ENCODE measurements around the gene HHATL. TPM values are rescaled to one million over a fixed set of nuclear protein-coding genes. Genes with fewer than 3 reads are reported as not detected.

HHATL gene
- polyA plus RNA-seq, 3 donors = not detected

DNA sequence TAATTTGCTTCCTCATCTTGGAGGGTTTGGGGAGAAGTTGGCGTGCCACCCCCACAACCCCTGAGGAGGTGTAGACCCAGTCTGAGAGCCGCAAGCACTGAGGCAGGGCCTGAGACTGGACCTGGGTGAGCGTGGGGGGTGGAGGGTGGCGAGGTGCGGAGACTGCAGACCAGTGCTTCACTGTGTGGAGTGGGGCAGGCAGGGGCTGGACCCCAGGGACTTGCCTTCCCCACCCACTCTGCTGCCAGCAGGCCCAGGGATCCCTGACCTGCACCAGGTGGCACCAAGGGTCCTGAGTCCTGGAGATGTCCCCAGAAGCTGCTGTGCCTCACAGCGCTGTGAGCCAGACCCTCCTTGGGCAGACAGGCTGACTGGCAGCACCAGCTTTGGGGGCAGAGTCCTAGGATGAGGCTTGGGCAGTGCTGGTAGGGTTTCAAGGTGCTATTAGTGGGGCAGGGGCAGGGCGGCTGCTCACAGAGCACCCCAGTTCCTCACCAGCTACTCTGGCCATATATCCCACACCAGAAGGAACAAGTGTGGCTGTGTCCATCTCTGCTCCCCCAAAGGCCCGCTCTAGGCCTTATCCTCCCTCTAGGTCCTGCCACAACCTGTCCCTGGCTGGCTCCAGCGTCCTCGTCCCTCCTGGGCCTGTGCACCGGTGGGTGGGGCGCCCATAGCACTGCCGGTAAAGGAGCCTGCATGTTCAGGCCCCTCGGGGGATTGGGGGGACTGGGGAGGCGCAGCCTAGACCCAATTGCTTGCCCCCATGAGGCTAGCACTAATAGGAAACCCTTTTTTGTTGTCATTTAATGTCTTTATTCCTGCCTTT lies 37.3 kb downstream of the HHATL start:
- Histone ChIP-seq H3K79me2 (ENCODE audit: insufficient read depth, low read length) (no peaks in the 10 kb centered on the region), H2AFZ (ENCODE audit: insufficient read depth, low read depth, low read length, poor library complexity, severe bottlenecking) (no peak overlapping the region), H3K4me3 (replicated peaks in 1 of 3; ENCODE audit: low read depth in 2 of 3, low read length in 3 of 3) (no peak overlapping the region), H3K27ac (ENCODE audit: low read depth in 1 of 2, low read length in 2 of 2) (no peak overlapping the region), H3K4me1 (ENCODE audit: control insufficient read depth in 1 of 2, insufficient read depth in 2 of 2, low read length in 2 of 2) (peaks cover 0 to 4% of the 10 kb centered on the region in 2 donors), H4K20me1 (ENCODE audit: insufficient read depth, low read length) (peaks cover 8% of the 10 kb centered on the region), H3K9me3 (replicated peaks in 1 of 2; ENCODE audit: control insufficient read depth in 1 of 2, insufficient read depth in 1 of 2, low read length in 2 of 2) (peaks cover 0 to 5% of the 10 kb centered on the region in 2 donors), H3K4me2 (replicated peaks; ENCODE audit: extremely low read depth, low read length, poor library complexity, severe bottlenecking) (no peak overlapping the region), H3K36me3 (replicated peaks in 1 of 2; ENCODE audit: control insufficient read depth in 1 of 2, insufficient read depth in 2 of 2, low read length in 2 of 2) (peaks cover 4 to 27% of the 10 kb centered on the region in 2 donors), H3K27me3 (ENCODE audit: control insufficient read depth in 2 of 2, insufficient read depth in 2 of 2, low read length in 2 of 2) (no peaks in the 10 kb centered on the region), H3K9ac (ENCODE audit: insufficient read depth, low read length, poor library complexity, severe bottlenecking) (no peak overlapping the region)
- H3K27me3 Mint-ChIP-seq (ENCODE audit: low read depth in 3 of 3) = peaks cover 2 to 12% (median 4%) of the 10 kb centered on the region in 3 donors
- no peak overlapping the region for H3K4me3 Mint-ChIP-seq
- WGBS (ENCODE audit: insufficient coverage) = 100% methylated on average over 1 of the region's 15 CpGs
- H3K9me3 Mint-ChIP-seq = peaks cover 2 to 10% (median 3%) of the 10 kb centered on the region in 7 donors
- no peak overlapping the region for H3K27ac Mint-ChIP-seq
- peaks cover 7% of the 10 kb centered on the region for H3K4me1 Mint-ChIP-seq
- TF ChIP-seq, protein P1, sequence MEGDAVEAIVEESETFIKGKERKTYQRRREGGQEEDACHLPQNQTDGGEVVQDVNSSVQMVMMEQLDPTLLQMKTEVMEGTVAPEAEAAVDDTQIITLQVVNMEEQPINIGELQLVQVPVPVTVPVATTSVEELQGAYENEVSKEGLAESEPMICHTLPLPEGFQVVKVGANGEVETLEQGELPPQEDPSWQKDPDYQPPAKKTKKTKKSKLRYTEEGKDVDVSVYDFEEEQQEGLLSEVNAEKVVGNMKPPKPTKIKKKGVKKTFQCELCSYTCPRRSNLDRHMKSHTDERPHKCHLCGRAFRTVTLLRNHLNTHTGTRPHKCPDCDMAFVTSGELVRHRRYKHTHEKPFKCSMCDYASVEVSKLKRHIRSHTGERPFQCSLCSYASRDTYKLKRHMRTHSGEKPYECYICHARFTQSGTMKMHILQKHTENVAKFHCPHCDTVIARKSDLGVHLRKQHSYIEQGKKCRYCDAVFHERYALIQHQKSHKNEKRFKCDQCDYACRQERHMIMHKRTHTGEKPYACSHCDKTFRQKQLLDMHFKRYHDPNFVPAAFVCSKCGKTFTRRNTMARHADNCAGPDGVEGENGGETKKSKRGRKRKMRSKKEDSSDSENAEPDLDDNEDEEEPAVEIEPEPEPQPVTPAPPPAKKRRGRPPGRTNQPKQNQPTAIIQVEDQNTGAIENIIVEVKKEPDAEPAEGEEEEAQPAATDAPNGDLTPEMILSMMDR (IDR thresholded peaks at IDR 0.05) = no peak
- peaks cover 16 to 32% of the 10 kb centered on the region in 2 donors for H3K36me3 Mint-ChIP-seq
- no peak for DNase-seq
- intact Hi-C loops (cut with micrococcal nuclease) = no loop called here

GRCh38 chr3:42664438-42664803 lies 38.2 kb downstream of the HHATL start:
- TF ChIP-seq, protein P1 (IDR thresholded peaks at IDR 0.05) = no peak
- peaks cover 14% of the 10 kb centered on the region for H4K20me1 ChIP-seq (ENCODE audit: insufficient read depth, low read length)
- WGBS (ENCODE audit: insufficient coverage) = 90% methylated on average over 12 of the region's 19 CpGs
- intact Hi-C loops (cut with micrococcal nuclease) = no loop called here
- no peak overlapping the region for H3K27ac ChIP-seq (ENCODE audit: low read depth in 1 of 2, low read length in 2 of 2)
- DNase-seq = no peak
- Mint-ChIP-seq H3K4me3 (no peak overlapping the region), H3K36me3 (peaks cover 22 to 40% of the 10 kb centered on the region in 2 donors), H3K27ac (no peak overlapping the region), H3K9me3 (peaks cover 2 to 10% (median 3%) of the 10 kb centered on the region in 7 donors), H3K4me1 (peaks cover 10% of the 10 kb centered on the region), H3K27me3 (ENCODE audit: low read depth in 3 of 3) (peaks cover 2 to 10% (median 4%) of the 10 kb centered on the region in 3 donors)
- H3K4me2 ChIP-seq (replicated peaks; ENCODE audit: extremely low read depth, low read length, poor library complexity, severe bottlenecking) = no peak overlapping the region
- no peak overlapping the region for H3K9ac ChIP-seq (ENCODE audit: insufficient read depth, low read length, poor library complexity, severe bottlenecking)
- H3K27me3 ChIP-seq (ENCODE audit: control insufficient read depth in 2 of 2, insufficient read depth in 2 of 2, low read length in 2 of 2) = no peaks in the 10 kb centered on the region
- peaks cover 0 to 5% of the 10 kb centered on the region in 2 donors for H3K9me3 ChIP-seq (replicated peaks in 1 of 2; ENCODE audit: control insufficient read depth in 1 of 2, insufficient read depth in 1 of 2, low read length in 2 of 2)
- peaks cover 8 to 35% of the 10 kb centered on the region in 2 donors for H3K36me3 ChIP-seq (replicated peaks in 1 of 2; ENCODE audit: control insufficient read depth in 1 of 2, insufficient read depth in 2 of 2, low read length in 2 of 2)
- H3K4me1 ChIP-seq (ENCODE audit: control insufficient read depth in 1 of 2, insufficient read depth in 2 of 2, low read length in 2 of 2) = peaks cover 3 to 8% of the 10 kb centered on the region in 2 donors
- no peak overlapping the region for H2AFZ ChIP-seq (ENCODE audit: insufficient read depth, low read depth, low read length, poor library complexity, severe bottlenecking)
- no peaks in the 10 kb centered on the region for H3K79me2 ChIP-seq (ENCODE audit: insufficient read depth, low read length)
- H3K4me3 ChIP-seq (replicated peaks in 1 of 3; ENCODE audit: low read depth in 2 of 3, low read length in 3 of 3) = no peak overlapping the region

Measured in CD14-positive monocyte (primary cell).